Endothelial cell of umbilical vein (primary cell): ENCODE measurements around the gene TAF6.

ENCODE experiments used
- EZH2 ChIP-seq: IDR thresholded peaks from 2 replicates; pipeline ENCODE4 v1.6.1; 2012; ENCODE audit warnings: borderline replicate concordance, low read depth, mild to moderate bottlenecking, moderate library complexity, low read length, inconsistent platforms; ENCODE audit not compliant: severe bottlenecking
- FOS ChIP-seq: IDR thresholded peaks from 2 replicates; pipeline ENCODE4 v1.6.1; 2011; ENCODE audit warnings: mild to moderate bottlenecking, low read length, moderate library complexity, borderline replicate concordance; ENCODE audit not compliant: insufficient read depth
- GATA2 ChIP-seq: IDR thresholded peaks from 2 replicates; pipeline ENCODE4 v1.7.0; 2011; ENCODE audit warnings: low read depth, mild to moderate bottlenecking, moderate library complexity, mixed read lengths, low read length; ENCODE audit not compliant: insufficient read length, insufficient read depth
- JUN ChIP-seq: IDR thresholded peaks from 2 replicates; pipeline ENCODE4 v1.6.1; 2011; ENCODE audit warnings: borderline replicate concordance, low read depth; ENCODE audit not compliant: insufficient read length, insufficient read depth
- POLR2A ChIP-seq: IDR thresholded peaks from 2 replicates; pipeline ENCODE4 v1.6.1; 2012; ENCODE audit warnings: low read depth, mild to moderate bottlenecking, control low read depth, low read length
- POLR2AphosphoS5 ChIP-seq: IDR thresholded peaks from 2 replicates; pipeline ENCODE4 v1.6.1; 2012; ENCODE audit warnings: low read depth, mild to moderate bottlenecking, control low read depth, low read length, moderate library complexity; ENCODE audit not compliant: insufficient read depth
- TF ChIP-seq, protein P1 (sequence below), 2 donors: IDR thresholded peaks; 1 replicate in 1 of 2; 2 replicates in 1 of 2; pipeline ENCODE4 v1.5.1; 2011; ENCODE audit warnings: low read length in 2 of 2, mild to moderate bottlenecking in 2 of 2, moderate library complexity in 2 of 2, control low read depth in 1 of 2, inconsistent platforms in 1 of 2, low read depth in 1 of 2; ENCODE audit not compliant: insufficient read depth in 1 of 2; ENCODE audit errors: extremely low read depth in 1 of 2

DNA sequence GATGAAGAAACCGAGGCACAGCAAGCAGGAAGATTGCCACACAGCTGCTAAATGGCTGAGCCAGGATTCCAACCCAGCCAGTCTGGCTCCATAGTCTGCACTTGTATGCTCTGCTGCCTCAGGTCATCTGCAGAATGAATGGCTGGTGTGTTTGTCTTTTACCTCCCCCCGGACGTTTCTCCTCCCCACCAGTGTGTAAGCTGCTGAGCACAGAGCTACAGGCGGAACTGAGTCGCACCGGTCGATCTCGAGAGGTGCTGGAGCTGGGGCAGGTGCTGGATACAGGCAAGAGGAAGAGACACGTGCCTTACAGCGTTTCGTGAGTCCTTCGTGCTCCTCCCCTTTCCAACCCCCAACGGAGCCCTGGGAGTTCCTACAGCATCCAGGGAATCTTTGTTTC lies 2.9 kb upstream of the TAF6 start:
- TF ChIP-seq POLR2A (no peak), FOS (no peak), EZH2 (no peak), JUN (no peak), POLR2AphosphoS5 (no peak), GATA2 (no peak)
- TF ChIP-seq, protein P1, sequence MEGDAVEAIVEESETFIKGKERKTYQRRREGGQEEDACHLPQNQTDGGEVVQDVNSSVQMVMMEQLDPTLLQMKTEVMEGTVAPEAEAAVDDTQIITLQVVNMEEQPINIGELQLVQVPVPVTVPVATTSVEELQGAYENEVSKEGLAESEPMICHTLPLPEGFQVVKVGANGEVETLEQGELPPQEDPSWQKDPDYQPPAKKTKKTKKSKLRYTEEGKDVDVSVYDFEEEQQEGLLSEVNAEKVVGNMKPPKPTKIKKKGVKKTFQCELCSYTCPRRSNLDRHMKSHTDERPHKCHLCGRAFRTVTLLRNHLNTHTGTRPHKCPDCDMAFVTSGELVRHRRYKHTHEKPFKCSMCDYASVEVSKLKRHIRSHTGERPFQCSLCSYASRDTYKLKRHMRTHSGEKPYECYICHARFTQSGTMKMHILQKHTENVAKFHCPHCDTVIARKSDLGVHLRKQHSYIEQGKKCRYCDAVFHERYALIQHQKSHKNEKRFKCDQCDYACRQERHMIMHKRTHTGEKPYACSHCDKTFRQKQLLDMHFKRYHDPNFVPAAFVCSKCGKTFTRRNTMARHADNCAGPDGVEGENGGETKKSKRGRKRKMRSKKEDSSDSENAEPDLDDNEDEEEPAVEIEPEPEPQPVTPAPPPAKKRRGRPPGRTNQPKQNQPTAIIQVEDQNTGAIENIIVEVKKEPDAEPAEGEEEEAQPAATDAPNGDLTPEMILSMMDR (IDR thresholded peaks at IDR 0.05; ENCODE audit: extremely low read depth in 1 of 2, insufficient read depth in 1 of 2, low read depth in 1 of 2, low read length in 2 of 2), result no peak
